A673 (cell line): ENCODE results near the gene NUDCD3.

Experiments used
- CTCF ChIP-seq: fragments of 300-800, 200-600 bp; sonication (generic); conservative IDR thresholded peaks from 2 replicates; pipeline ENCODE4 v1.5.1; 2017; ENCODE audit warnings: low read depth, mild to moderate bottlenecking, antibody characterized with exemption, low read length, moderate library complexity, mixed read lengths
- EZH2 ChIP-seq: fragments of 200-600 bp; sonication (generic); IDR thresholded peaks from 2 replicates; pipeline ENCODE4 v1.6.1; 2017; ENCODE audit warnings: borderline replicate concordance, low read depth, mild to moderate bottlenecking, mixed read lengths, antibody characterized with exemption, low read length; ENCODE audit not compliant: poor library complexity, severe bottlenecking

GRCh38 chr7:44379366-44380188 is 110.9 kb downstream of the NUDCD3 start:
- TF ChIP-seq CTCF: no peak
- no peak for TF ChIP-seq EZH2
